Calu3 (cell line): ENCODE data around the gene RGS12. TPM values are rescaled to one million over a fixed set of nuclear protein-coding genes. Genes with fewer than 3 reads are reported as not detected.

Experiments
- BruUV-seq: library from RNA; stranded (reverse); fragments of 400-500 nt; replicated peaks from 2 replicates; lab custom pipeline; 2021; lab: Mats Ljungman, UMichigan
- CTCF ChIA-PET: fragments of 300-600 bp; sonication (Branson Sonifier 250); formaldehyde crosslinking; loops from one replicate; lab custom pipeline; 2022; ENCODE audit warnings: antibody characterized with exemption; lab: Charles Lee
- DNase-seq: peaks from one replicate; pipeline ENCODE4 v3.0.0; 2022
- H3K27ac Mint-ChIP-seq: one replicate; pipeline ENCODE4 v1.8.0; 2022; ENCODE audit warnings: mixed read lengths; ENCODE audit not compliant: unreplicated experiment
- H3K27me3 Mint-ChIP-seq: one replicate; pipeline ENCODE4 v1.8.0; 2022; ENCODE audit warnings: mixed read lengths; ENCODE audit not compliant: unreplicated experiment
- H3K36me3 Mint-ChIP-seq: one replicate; pipeline ENCODE4 v1.8.0; 2022; ENCODE audit warnings: mild to moderate bottlenecking, moderate library complexity, mixed read lengths; ENCODE audit not compliant: insufficient read depth, unreplicated experiment
- H3K4me1 Mint-ChIP-seq: one replicate; pipeline ENCODE4 v1.8.0; 2022; ENCODE audit warnings: mild to moderate bottlenecking, low read depth, mixed read lengths; ENCODE audit not compliant: unreplicated experiment
- H3K4me3 Mint-ChIP-seq: one replicate; pipeline ENCODE4 v1.8.0; 2022; ENCODE audit warnings: mild to moderate bottlenecking, low read depth, moderate library complexity, mixed read lengths; ENCODE audit not compliant: unreplicated experiment
- H3K9me3 Mint-ChIP-seq: one replicate; pipeline ENCODE4 v1.8.0; 2022; ENCODE audit warnings: low read depth, mixed read lengths; ENCODE audit not compliant: unreplicated experiment
- CTCF ChIP-seq: fragments of 200-600 bp; IDR thresholded peaks from one replicate; pipeline ENCODE4 v1.8.0; 2022; ENCODE audit warnings: antibody characterized with exemption; ENCODE audit not compliant: unreplicated experiment
- intact Hi-C: fragments of 100-400 bp; cut with micrococcal nuclease; formaldehyde crosslinking; loops from one replicate; pipeline ENCODE4 v1.10.0; 2022; ENCODE audit not compliant: unreplicated experiment
- total RNA-seq: library from RNA; stranded (reverse); gene quantifications from 2 replicates; pipeline ENCODE4 v1.2.3, GENCODE V29; 2022

The RGS12 gene
- total RNA-seq, 1 experiment from 2014 or later: 13.9 TPM

- Mint-ChIP-seq H3K27me3 (no peaks in the 10 kb centered on the region), H3K4me3 (no peak overlapping the region), H3K27ac (no peak overlapping the region), H3K36me3 (peaks cover 5% of the 10 kb centered on the region), H3K4me1 (no peaks in the 10 kb centered on the region), H3K9me3 (no peaks in the 10 kb centered on the region)
- BruUV-seq: no TSS peak
- DNase-seq: no peak
- no peak for TF ChIP-seq CTCF
- intact Hi-C loops: no loop called here
- CTCF ChIA-PET: interaction anchor here (0.6 kb wide), 1 partner anchor 30 kb away, joined by 3 read pairs; no protein-coding TSS in a partner anchor
Measured at GRCh38 chr4:3250956-3251690, 41.7 kb upstream of the RGS12 start.

- Mint-ChIP-seq H3K4me3 (no peak overlapping the region), H3K9me3 (no peaks in the 10 kb centered on the region), H3K27ac (no peak overlapping the region), H3K27me3 (no peaks in the 10 kb centered on the region), H3K36me3 (peaks cover 5% of the 10 kb centered on the region), H3K4me1 (no peaks in the 10 kb centered on the region)
- no peak for TF ChIP-seq CTCF
- CTCF ChIA-PET: interaction anchor here (0.6 kb wide), 1 partner anchor 29 kb away, joined by 3 read pairs; no protein-coding TSS in a partner anchor
- BruUV-seq: no TSS peak
- DNase-seq: no peak
- intact Hi-C loops: no loop called here
Measured at GRCh38 chr4:3251691-3252479, 40.9 kb upstream of the RGS12 start.

GRCh38 chr4:3252480-3252828 is 40.4 kb upstream of the RGS12 start:
- CTCF ChIA-PET: no interaction called here
- H3K27me3 Mint-ChIP-seq: no peaks in the 10 kb centered on the region
- TF ChIP-seq CTCF: no peak
- DNase-seq: no peak
- H3K27ac Mint-ChIP-seq: no peak overlapping the region
- no peaks in the 10 kb centered on the region for H3K9me3 Mint-ChIP-seq
- no peak overlapping the region for H3K4me3 Mint-ChIP-seq
- no TSS peak for BruUV-seq
- intact Hi-C loops: no loop called here
- H3K36me3 Mint-ChIP-seq: peaks cover 5% of the 10 kb centered on the region
- no peaks in the 10 kb centered on the region for H3K4me1 Mint-ChIP-seq

GRCh38 chr4:3252831-3253641 is 39.8 kb upstream of the RGS12 start:
- Mint-ChIP-seq H3K4me3 (no peak overlapping the region), H3K9me3 (no peaks in the 10 kb centered on the region), H3K4me1 (no peaks in the 10 kb centered on the region), H3K36me3 (peaks cover 5% of the 10 kb centered on the region), H3K27me3 (no peaks in the 10 kb centered on the region), H3K27ac (no peak overlapping the region)
- no peak for DNase-seq
- BruUV-seq: no TSS peak
- CTCF ChIA-PET: no interaction called here
- intact Hi-C loops: no loop called here
- TF ChIP-seq CTCF: no peak
